Measurements from ENCODE around the gene GPR176. TPM values are rescaled to one million over a fixed set of nuclear protein-coding genes. Genes with fewer than 3 reads are reported as not detected.

The GPR176 gene

GRCh38 chr15:39752991-39753390, 167.1 kb downstream of the GPR176 start:
- Histone ChIP-seq H3K27ac (replicated peaks; ENCODE audit: low read length) (no peak overlapping the region), H2AK5ac (ENCODE audit: low read depth, low read length) (no peak overlapping the region), H3K14ac (ENCODE audit: low read length) (no peak overlapping the region), H2BK12ac (ENCODE audit: low read length) (no peak overlapping the region), H3K4me3 (ENCODE audit: low read length in 2 of 2) (no peak overlapping the region), H4K91ac (ENCODE audit: low read depth, low read length, poor library complexity) (no peak overlapping the region), H3K36me3 (replicated peaks in 1 of 2; ENCODE audit: control insufficient read depth in 2 of 2, insufficient read depth in 2 of 2, low read length in 2 of 2) (no peaks in the 10 kb centered on the region), H3K79me1 (ENCODE audit: low read depth, low read length) (no peaks in the 10 kb centered on the region), H4K8ac (ENCODE audit: low read depth, low read length) (no peak overlapping the region), H2BK5ac (ENCODE audit: low read length) (no peak overlapping the region), H3K4me1 (ENCODE audit: control insufficient read depth in 2 of 2, insufficient read depth in 1 of 2, low read depth in 1 of 2, low read length in 2 of 2) (peaks cover 0 to 2% of the 10 kb centered on the region in 2 donors), H3K4me2 (ENCODE audit: insufficient read depth, low read length, poor library complexity, severe bottlenecking) (no peak overlapping the region), H3K18ac (ENCODE audit: low read length) (no peak overlapping the region), H3K4ac (ENCODE audit: low read length) (no peak overlapping the region), H3K9me3 (replicated peaks in 1 of 2; ENCODE audit: control insufficient read depth in 2 of 2, insufficient read depth in 1 of 2, low read depth in 1 of 2, low read length in 2 of 2) (peaks cover 0 to 24% of the 10 kb centered on the region in 2 donors), H3K9ac (ENCODE audit: low read depth, low read length, poor library complexity) (no peak overlapping the region), H2BK15ac (ENCODE audit: low read length) (no peak overlapping the region), H2BK120ac (ENCODE audit: low read depth, low read length) (no peak overlapping the region), H3K27me3 (ENCODE audit: control insufficient read depth in 3 of 3, insufficient read depth in 3 of 3, low read depth in 1 of 3, low read length in 3 of 3) (no peaks in the 10 kb centered on the region), H3K23ac (ENCODE audit: low read depth, low read length, poor library complexity) (no peak overlapping the region), H2AFZ (ENCODE audit: low read length) (no peak overlapping the region)
- no peak for DNase-seq (ENCODE audit: low spot score)
- WGBS, 2 donors (ENCODE audit: extremely low coverage in 2 of 2, insufficient read length in 2 of 2, insufficient replicate concordance in 1 of 2) = 100% methylated on average over 1 of the region's 1 CpG; no CpG with 5 or more reads in 1 of the 2 donors

- no peak overlapping the region for H3K18ac ChIP-seq (ENCODE audit: low read length)
- H4K8ac ChIP-seq (ENCODE audit: low read depth, low read length) = no peak overlapping the region
- H3K4ac ChIP-seq (ENCODE audit: low read length) = no peak overlapping the region
- no peak overlapping the region for H2BK15ac ChIP-seq (ENCODE audit: low read length)
- peaks cover 0 to 24% of the 10 kb centered on the region in 2 donors for H3K9me3 ChIP-seq (replicated peaks in 1 of 2; ENCODE audit: control insufficient read depth in 2 of 2, insufficient read depth in 1 of 2, low read depth in 1 of 2, low read length in 2 of 2)
- H3K23ac ChIP-seq (ENCODE audit: low read depth, low read length, poor library complexity) = no peak overlapping the region
- H3K4me2 ChIP-seq (ENCODE audit: insufficient read depth, low read length, poor library complexity, severe bottlenecking) = no peak overlapping the region
- no peaks in the 10 kb centered on the region for H3K36me3 ChIP-seq (replicated peaks in 1 of 2; ENCODE audit: control insufficient read depth in 2 of 2, insufficient read depth in 2 of 2, low read length in 2 of 2)
- no peak overlapping the region for H4K91ac ChIP-seq (ENCODE audit: low read depth, low read length, poor library complexity)
- H3K79me1 ChIP-seq (ENCODE audit: low read depth, low read length) = no peaks in the 10 kb centered on the region
- no peak overlapping the region for H2BK5ac ChIP-seq (ENCODE audit: low read length)
- no peak overlapping the region for H2AFZ ChIP-seq (ENCODE audit: low read length)
- peaks cover 0 to 2% of the 10 kb centered on the region in 2 donors for H3K4me1 ChIP-seq (ENCODE audit: control insufficient read depth in 2 of 2, insufficient read depth in 1 of 2, low read depth in 1 of 2, low read length in 2 of 2)
- no peak overlapping the region for H3K9ac ChIP-seq (ENCODE audit: low read depth, low read length, poor library complexity)
- H2BK12ac ChIP-seq (ENCODE audit: low read length) = no peak overlapping the region
- no peaks in the 10 kb centered on the region for H3K27me3 ChIP-seq (ENCODE audit: control insufficient read depth in 3 of 3, insufficient read depth in 3 of 3, low read depth in 1 of 3, low read length in 3 of 3)
- H3K27ac ChIP-seq (replicated peaks; ENCODE audit: low read length) = no peak overlapping the region
- no peak overlapping the region for H2AK5ac ChIP-seq (ENCODE audit: low read depth, low read length)
- H2BK120ac ChIP-seq (ENCODE audit: low read depth, low read length) = no peak overlapping the region
- H3K4me3 ChIP-seq (ENCODE audit: low read length in 2 of 2) = no peak overlapping the region
- no peak for DNase-seq (ENCODE audit: low spot score)
- H3K14ac ChIP-seq (ENCODE audit: low read length) = no peak overlapping the region
Measured at GRCh38 chr15:39752246-39752645, 167.8 kb downstream of the GPR176 start.

Small RNA genes lying within 50 kb of the gene (small RNA-seq; reads per million reads assigned to genes)
- gene RF00019 (ENCODE audit: insufficient read depth) = not detected

All from neuronal stem cell (in vitro differentiated cells).